ENCODE data around the gene PRPH2. TPM values are rescaled to one million over a fixed set of nuclear protein-coding genes. Genes with fewer than 3 reads are reported as not detected.
"Not testable (repeated sequence)": the region's sequence is repeated elsewhere in the genome, so short reads cannot be mapped to it uniquely, and the experiment has no call there.

The PRPH2 gene
- polyA plus RNA-seq, 4 donors = 1.8 to 4.3 (median 2.9) TPM

DNA sequence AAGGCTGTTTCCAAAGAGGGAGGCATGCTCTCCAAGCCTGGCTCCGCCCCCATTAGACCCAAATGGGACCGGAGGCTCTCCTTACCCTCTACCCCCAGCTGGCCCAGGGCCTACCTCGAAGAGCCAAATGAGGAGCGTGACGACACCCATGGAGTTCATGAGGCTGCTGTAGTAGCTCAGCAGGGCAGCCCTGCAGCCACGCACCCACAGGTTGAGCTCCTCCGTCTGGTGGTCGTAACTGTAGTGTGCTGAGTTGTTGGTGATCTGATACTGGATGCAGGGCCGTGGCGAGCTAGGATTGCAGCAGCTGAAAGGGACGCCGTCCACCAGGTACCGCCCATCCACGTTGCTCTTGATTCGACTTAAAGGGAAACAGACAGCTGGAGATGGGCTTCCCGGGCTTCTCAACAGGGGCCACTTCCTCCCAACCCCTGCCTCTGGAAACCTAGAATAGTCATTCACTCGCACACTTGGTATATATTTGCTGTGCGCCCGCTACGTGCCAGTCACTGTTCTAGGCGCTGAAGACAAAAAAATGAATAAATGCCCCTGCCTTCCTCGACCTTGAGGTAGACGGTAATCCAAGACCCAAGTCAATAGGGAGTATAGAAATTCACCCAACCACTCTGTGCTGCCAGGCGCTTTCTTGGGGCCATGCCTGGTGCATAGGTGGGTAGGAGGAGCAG is 18.0 kb downstream of the PRPH2 start:
- peak in 2 of 4 donors; percentile 25 to 58 for DNase-seq (ENCODE audit: low read depth in 4 of 4, low spot score in 3 of 4)

DNA sequence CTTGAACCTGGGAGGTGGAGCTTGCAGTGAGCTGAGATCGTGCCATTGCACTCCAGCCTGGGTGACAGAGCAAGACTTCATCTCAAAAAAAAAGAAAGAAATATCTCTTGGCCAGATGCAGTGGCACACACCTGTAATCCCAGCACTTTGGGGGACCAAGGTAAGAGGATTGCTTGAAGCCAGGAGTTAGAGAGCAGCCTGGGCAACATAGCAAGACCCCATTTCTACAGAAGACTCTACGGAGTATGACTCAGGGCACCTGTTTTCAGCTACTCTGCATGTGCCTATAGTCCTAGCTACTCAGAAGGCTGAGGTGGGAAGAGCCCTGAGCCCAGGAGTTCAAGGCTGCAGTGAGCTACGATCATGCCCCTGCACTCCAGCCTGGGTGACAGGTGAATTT is 19.6 kb downstream of the PRPH2 start:
- not testable (repeated sequence) for DNase-seq (ENCODE audit: low read depth in 4 of 4, low spot score in 3 of 4)

DNA sequence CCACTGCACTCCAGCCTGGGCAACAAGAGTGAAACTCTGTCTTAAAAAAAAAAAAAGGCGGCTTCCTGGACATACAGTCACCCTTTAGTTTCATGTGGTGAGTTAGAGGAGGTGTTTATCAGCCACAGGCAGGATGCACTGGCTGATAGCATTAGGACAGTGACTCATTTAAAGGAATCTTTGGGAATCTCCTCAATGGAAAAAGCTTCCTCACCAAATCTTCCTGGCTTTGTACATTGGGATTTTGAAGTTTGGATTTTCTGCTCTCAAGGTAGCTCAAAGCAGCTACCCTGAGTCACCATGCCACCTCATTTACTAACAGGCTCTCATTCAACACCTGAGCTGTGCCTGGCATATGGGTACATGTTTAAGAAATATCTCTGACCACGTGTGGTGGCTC is 20.2 kb downstream of the PRPH2 start:
- DNase-seq (ENCODE audit: low read depth in 4 of 4, low spot score in 3 of 4) = no peak

DNA sequence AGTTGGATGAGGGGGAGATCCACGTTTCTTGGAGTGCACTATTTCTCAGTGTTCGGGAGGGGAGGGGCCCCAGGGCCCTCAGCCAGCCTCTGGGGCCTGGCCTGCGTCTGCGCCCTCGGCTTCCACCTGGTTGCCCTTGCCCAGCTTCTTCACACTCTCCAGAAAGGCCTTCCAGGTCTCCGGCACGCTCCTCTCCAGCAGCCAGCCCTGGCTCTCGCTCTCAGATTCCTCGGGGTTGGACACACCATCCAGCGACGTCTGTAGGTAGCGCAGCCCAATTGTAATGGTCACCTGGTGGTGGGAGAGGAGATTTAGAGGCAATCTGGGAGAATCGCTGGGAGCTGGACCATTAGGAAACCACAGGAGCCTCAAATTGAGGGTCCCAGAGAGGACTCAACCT is 24.2 kb downstream of the PRPH2 start:
- DNase-seq (ENCODE audit: low read depth in 4 of 4, low spot score in 3 of 4) = no peak

DNA sequence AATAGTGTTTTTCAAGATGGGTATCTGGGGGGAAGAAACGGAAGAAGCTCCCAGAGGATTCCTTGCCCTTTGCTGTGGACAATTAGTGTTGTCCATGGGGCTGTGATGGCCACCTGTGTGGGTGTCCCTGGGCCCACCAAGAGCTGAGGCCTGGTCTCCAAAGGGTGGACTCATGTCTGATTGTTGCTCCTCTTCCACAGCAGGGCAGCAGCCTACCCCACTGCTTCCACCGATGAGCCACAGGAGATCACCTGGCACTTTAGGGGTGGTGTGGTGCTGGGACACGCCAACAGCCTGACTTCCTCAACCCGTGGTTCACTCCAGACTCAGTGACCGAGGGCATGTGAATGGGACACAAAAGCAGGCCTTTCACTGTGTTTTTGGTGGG is 25.1 kb downstream of the PRPH2 start:
- no peak for DNase-seq (ENCODE audit: low read depth in 4 of 4, low spot score in 3 of 4)

DNA sequence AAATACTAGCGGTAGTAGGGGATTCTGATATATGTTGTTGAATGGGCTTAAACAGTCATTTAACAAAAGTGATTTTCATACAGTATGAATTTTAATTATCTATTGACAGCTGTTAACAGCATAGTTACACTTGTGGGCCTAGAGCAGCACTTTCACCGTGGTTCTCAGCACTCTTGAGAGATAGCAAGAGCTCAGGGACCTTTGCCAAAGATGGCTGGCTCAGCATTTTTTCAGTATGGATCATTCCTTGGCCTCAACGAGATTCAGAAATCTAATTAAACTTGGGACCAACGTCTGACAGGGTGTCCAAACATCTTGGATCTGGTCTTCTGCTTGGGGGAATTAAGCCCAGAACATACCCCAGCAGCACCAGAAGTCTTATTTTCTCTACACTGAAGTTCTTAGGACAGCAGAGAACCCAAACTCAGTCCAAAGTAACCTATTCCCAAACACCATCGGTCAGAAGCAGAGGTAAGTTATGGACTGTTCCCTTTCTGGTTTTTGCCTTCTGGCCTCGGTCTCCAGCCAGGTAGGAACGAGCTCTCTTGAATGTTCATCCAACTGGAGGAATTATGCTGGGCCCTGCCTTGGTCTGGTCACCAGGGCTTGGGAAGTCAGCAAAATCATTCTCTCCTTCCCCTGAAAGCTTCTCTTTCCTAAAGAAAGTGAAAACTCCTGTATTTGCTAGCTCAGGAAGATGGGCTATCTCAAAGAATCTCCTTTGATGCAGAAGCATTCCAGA is 25.7 kb downstream of the PRPH2 start:
- DNase-seq (ENCODE audit: low read depth in 4 of 4, low spot score in 3 of 4) = no peak

DNA sequence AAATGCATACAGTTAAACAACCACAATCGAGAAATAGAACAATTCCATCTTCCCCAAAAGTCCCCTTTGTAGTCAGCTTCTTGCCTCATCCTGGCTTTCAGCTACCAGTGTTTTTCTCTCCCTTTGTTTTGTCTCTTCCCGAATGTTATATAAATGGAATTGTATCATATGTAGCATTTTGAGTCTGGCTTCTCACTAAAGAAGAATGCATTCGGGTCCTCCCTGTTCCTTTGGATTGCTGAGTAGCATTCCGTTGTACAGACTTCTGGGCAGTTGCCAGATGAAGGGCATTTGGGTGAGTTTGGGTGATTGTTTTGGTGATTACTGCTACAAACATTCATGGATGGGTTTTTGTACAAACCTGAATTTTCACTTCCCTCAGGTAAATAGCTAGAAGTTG is 27.8 kb downstream of the PRPH2 start:
- DNase-seq (ENCODE audit: low read depth in 4 of 4, low spot score in 3 of 4) = no peak

DNA sequence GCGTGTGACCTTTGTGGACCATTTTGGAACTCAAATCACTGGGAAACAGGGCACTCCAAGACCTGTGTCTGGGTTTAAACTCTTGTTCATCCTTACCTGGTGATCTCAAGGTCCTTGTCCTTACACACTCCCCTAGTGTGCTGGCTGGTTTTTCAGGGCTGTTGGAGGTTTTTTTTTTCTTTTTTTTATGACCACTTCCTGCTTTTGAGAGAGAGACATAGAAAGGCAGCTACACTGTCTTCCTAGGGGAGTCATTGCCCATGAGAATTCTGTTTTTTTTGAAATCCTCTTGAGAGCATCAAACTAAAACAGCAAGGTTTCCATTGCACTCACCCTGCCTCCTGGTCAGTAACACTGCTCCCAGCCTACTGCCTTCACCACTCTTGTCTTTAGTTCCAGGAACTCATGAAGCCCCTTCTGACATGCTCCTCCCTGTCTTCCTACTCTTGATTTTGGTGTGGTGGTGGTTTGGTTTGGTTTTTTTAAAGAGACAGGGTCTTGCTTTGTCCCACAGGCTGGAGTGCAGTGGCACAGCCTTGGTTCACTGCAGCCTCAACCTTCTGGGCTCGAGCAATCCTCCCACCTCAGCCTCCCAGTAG is 28.6 kb downstream of the PRPH2 start:
- DNase-seq (ENCODE audit: low read depth in 4 of 4, low spot score in 3 of 4) = no peak

DNA sequence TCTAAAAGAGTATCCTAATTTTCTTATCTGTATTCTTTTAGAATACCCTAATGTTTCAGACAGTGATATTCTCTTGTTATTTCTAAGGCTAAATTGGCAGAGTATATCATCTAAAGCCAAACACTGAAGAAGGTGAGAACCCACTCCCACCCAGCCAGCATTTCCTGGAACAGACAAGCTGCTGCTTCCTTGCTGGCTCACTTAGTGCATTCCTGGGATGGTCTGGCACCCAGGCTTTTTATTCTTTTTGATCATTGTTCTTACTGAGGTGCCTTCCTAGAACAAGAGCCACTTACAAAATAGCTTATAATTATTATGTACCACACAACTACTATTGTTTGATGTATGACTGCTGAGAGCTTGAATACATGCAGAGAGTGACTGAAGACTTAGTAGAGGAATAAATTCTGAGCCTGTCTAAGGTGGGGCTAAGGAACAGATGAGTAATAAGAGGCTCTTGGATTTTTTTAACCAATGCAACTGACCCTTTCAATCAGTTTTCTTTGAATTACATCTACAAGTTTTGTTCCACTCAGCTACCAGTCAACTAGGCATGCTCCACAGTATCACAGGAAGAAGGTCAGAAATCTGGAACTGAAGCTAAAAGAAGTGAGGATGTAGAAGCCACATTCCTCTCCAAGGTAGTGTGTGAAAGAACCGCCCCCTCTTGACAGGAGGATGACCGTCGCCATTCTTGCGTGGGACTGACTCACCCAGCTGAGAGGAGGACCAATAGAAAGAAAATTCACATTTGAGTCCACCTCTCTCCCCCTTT is 30.1 kb downstream of the PRPH2 start:
- no peak for DNase-seq (ENCODE audit: low read depth in 4 of 4, low spot score in 3 of 4)

DNA sequence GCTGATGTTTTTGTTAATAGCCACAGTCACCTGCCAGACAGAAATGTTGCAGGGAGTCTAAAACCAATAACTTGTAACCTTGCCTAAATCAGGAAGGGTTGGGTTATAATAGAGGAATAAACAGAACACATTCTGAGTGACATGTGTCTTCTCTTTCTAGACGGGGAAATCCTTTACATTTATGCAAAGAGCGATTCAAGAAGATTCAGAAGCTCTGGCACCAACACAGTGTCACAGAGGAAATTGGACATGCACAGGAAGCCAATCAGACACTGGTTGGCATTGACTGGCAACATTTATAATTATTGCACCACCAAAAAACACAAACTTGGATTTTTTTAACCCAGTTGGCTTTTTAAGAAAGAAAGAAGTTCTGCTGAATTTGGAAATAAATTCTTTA is 31.5 kb downstream of the PRPH2 start:
- DNase-seq (ENCODE audit: low read depth in 4 of 4, low spot score in 3 of 4) = no peak

DNA sequence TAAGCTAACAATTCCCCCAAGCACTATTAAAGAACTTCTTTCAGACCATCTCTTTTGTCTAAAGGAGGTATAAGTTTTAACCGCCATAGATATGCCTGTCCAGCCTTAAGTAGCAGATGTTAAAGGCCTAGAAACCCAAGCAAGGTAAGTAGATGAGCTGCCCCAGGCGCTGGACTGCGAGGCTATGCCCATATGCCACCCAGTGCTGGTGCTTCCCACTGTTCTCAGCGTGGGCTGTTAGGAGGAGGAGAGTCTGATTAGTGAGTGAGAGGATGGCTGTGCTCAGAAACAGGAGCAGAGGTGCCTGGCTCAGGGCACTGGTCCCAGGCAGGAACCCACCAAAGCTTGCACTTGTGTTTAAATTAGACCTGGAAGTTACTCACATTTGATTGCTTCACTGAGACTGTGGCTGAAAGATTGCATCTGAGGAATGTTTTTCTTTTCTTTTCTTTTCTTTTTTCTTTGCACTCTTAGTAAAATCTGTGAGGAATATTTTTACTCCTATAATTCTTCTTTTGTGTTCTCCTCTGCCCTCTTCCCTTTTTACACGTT is 32.2 kb downstream of the PRPH2 start:
- DNase-seq (ENCODE audit: low read depth in 4 of 4, low spot score in 3 of 4) = no peak

DNA sequence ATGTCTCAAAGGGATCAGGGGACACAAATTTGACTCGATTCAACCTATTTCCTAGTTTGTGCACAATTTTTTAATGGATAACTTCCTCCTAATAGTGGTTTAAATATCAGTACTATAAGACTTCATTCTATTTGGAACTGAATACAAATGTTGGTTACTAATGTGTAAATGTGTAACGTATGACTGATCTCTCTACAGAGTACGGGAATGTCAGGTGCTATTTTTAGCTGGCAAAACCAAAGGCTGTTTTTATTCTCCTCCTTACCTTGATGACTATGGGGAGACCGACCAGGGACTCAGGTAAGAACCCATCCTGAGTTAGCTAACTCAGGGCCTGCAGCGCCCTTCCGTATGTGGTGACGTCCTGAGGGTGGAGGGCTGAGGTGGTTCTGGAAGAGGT is 33.0 kb downstream of the PRPH2 start:
- DNase-seq (ENCODE audit: low read depth in 4 of 4, low spot score in 3 of 4) = no peak

DNA sequence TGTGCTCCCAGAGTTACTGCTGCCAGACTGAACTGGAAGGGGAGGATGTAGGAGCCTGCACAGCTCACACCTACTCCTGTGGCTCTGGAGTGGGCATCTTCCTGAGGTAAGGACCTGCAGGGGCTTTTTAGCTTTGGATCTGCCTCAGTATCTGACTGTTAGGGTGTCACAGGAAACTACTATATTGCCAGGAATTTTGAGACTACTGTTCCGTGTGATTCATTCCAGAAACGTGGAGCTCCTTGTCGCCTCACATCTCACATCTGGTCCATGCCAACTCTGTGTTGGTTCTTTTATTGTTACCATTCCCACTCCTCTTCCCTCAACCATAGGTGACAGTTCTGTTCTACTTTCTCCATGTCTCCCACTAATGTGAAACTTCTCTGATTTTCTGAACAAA is 34.1 kb downstream of the PRPH2 start:
- DNase-seq (ENCODE audit: low read depth in 4 of 4, low spot score in 3 of 4) = no peak

DNA sequence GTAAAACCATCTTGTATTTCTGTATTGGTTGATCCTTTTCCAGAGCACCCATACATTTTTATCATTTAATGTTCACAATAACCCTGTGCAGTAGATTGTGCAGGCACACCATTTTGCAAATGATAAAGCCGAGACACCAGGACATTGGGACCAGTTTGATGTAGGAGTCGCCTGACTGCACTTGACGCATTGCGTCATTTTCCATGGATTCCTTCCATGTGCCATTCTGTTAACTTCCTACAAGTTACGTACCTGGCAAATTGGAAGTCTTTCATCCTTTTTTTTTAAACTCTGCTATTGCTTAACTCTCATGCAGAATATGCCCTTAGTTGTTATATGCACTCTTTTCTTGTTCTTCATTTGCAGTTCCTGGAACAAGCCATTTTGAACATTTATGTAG is 43.0 kb downstream of the PRPH2 start:
- DNase-seq (ENCODE audit: low read depth in 4 of 4, low spot score in 3 of 4) = no peak

DNA sequence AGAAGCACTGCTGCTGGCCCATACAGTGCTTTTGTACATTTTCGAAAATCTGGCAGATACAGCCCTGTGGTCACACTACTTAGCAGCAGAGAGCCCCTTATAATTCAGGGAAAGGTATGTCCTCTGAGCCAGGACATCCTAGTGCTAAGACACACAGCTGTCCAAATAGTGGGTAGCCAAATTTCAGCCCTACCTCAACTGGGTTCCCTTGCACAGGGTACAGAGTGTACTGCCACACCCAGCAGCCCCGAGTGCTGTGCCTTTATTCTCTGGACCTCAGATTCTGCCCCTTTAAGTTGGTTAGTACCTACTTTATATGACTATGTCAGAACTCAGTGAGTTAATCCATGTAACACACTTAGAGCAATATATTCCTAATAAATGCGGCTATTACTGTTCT is 47.6 kb downstream of the PRPH2 start:
- DNase-seq (ENCODE audit: low read depth in 4 of 4, low spot score in 3 of 4) = no peak

DNA sequence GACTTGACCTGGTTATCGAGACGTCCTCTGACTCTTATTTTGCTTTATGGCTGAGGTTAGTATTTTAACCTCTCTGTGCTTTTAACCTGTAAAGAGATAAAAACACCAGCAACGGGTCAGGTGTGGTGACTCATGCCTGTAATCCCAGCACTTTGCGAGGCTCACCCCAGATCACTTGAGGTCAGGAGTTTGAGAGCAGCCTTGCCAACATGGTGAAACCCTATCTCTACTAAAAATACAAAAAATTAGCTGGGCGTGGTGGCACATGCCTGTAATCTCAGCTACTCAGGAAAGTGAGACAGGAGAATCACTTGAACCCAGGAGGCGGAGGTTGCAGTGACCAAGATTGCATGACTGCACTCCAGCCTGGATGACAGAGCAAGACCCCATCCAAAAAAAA is 48.0 kb downstream of the PRPH2 start:
- not testable (repeated sequence) for DNase-seq (ENCODE audit: low read depth in 4 of 4, low spot score in 3 of 4)

DNA sequence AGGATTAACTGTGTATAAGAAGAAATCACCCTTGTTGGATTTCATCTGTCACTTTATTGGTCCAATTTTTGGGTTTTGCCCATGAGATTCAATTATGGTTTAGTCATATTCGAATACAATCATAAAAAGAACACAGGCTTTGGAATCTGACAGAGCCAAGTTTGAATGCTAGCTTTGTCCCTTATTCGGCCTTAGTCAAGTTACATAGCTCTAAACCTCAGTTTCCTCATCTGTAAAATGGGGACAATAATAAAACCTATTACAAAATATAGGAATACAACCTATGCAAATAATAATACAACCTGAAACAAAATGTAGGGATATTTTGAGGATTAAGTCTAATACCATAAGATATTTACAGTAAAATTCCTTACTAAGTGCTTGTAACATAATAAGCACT is 57.7 kb downstream of the PRPH2 start:
- DNase-seq (ENCODE audit: low read depth in 4 of 4, low spot score in 3 of 4) = no peak

DNA sequence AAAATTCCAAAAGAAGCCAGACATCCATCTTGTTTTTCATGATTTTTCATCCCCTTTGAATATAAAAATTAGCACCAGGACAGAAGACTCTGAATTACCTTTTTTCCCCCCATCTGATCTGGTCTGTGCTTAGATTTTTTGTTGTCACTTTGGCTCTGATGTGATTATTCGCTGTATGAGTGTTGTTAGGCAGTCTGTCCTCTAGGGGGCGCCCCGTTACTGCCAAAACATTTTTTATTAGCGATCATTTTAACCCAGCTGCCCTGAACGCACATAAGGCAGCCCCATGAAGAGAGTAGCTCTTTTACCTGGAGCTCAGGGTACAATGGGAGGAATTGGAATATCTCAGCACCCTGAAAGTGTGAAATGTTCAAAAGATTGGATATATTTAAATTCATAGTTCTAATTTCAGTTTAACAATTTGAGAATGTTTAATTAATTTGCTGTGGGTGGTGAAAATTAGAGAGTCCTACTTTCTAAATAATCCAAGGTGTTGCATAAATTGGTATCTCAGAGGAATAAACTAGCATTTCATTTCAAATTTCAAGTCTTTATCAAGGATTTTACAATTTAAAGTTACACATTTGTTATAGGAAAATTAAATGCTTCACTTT is 60.8 kb downstream of the PRPH2 start:
- DNase-seq (ENCODE audit: low read depth in 4 of 4, low spot score in 3 of 4) = peak; percentile 57 to 63 (median 58)

DNA sequence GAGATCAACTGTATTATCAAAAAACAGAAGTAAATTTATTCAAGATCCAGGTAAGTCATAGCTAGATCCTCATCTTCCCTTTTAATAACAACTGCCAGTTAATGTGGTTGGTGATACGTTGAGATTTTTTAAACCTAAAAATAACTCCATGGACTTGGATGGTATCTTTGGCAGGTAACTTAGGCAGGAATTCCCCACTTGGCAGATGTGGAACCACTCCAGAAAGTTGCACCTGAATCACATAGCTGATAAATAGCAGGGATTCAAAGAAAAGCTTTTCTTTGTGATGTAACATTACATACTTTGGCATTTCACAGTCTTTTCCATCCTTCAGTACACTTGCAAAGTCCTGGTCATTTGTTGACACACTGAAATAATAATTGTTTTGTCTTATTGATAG is 62.6 kb downstream of the PRPH2 start:
- DNase-seq (ENCODE audit: low read depth in 4 of 4, low spot score in 3 of 4) = no peak

DNA sequence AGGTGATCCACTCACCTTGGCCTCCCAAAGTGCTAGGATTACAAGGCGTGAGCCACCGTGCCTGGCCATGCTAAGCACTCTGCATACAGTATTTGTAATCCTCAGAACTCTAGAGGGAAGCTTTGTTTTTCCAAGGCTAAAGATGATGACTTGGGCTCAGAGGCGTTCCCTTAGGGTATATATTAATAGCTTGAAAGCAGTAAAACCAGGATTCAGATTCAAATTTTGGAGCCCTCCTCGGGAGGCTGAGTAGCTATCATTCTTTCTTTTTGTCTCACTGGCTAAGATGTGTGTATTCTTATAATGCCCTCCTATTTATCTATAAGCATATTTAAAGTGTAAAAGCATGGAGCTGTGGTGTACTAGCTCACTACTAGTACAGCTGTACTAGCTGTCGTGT is 68.5 kb downstream of the PRPH2 start:
- DNase-seq (ENCODE audit: low read depth in 4 of 4, low spot score in 3 of 4) = no peak

Measured in right renal pelvis (tissue), 4 donors.